ENCODE results near the gene LRPPRC. TPM values are rescaled to one million over a fixed set of nuclear protein-coding genes. Genes with fewer than 3 reads are reported as not detected.
"Not testable (repeated sequence)": the region's sequence is repeated elsewhere in the genome, so short reads cannot be mapped to it uniquely, and the experiment has no call there.

Gene LRPPRC
- total and polyA plus RNA-seq, 9 of the 15 experiments (the other 6 are each of a cell fraction or from before 2014, with no cell fraction given) = 41.5 to 214 (median 138) TPM

- no peak overlapping the region for H3K27ac ChIP-seq (ENCODE audit: extremely low read depth, low read depth, low read length)
- H3K4me1 ChIP-seq (replicated peaks in 1 of 2; ENCODE audit: control insufficient read depth in 2 of 2, insufficient read depth in 2 of 2, low read length in 2 of 2) = no peaks in the 10 kb centered on the region
- WGBS (ENCODE audit: insufficient coverage, low coverage, missing lambda C conversion rate) = 95% methylated on average over 2 of the region's 2 CpGs
- no peak overlapping the region for H3K4me3 ChIP-seq
- DNase-seq (ENCODE audit: extremely low read depth in 1 of 4, low spot score in 3 of 4) (no peak), FAIRE-seq (no peak), ATAC-seq (no peak)
- no peaks in the 10 kb centered on the region for H4K20me1 ChIP-seq (replicated peaks; ENCODE audit: control insufficient read depth, insufficient read depth, low read length)
- H3K9me3 ChIP-seq (replicated peaks; ENCODE audit: control insufficient read depth, insufficient read depth, low read depth, low read length) = no peaks in the 10 kb centered on the region
- H3K79me2 ChIP-seq (ENCODE audit: control insufficient read depth, insufficient read depth, low read length) = no peaks in the 10 kb centered on the region
- ChIA-PET POLR2A (interaction anchor here (1.3 kb wide), 1 partner anchor 10 kb away, joined by 5 read pairs; no protein-coding TSS in a partner anchor), CTCF (ENCODE audit: low intra/inter-chr PET ratio) (no interaction called here)
- BruUV-seq (replicated peaks) = no TSS peak
- H3K4me2 ChIP-seq (ENCODE audit: insufficient read depth, low read length) = no peak overlapping the region
- in situ Hi-C loops (cut with MboI) = no loop called here
- no peaks in the 10 kb centered on the region for H3K9me1 ChIP-seq (ENCODE audit: control insufficient read depth, insufficient read depth, low read length)
- H3K9ac ChIP-seq (ENCODE audit: insufficient read depth in 1 of 2, low read depth in 2 of 2, low read length in 2 of 2) = no peak overlapping the region
- H3K27me3 ChIP-seq (ENCODE audit: control insufficient read depth in 2 of 2, insufficient read depth in 2 of 2, low read length in 2 of 2) = no peaks in the 10 kb centered on the region
- peaks cover 97% of the 10 kb centered on the region for H3K36me3 ChIP-seq (ENCODE audit: control insufficient read depth, insufficient read depth, low read length)
- intact Hi-C loops (cut with micrococcal nuclease) = no loop called here
- no peak overlapping the region for H2AFZ ChIP-seq (ENCODE audit: low read depth, low read length)
- TF ChIP-seq MAFG (tag; conservative IDR thresholded peaks at IDR 0.05) (peak; percentile 29; the same call in 1 of the 2 replicates), HMGN3 (IDR thresholded peaks at IDR 0.05; ENCODE audit: borderline replicate concordance, extremely low read depth, insufficient read length, low read depth, low read length) (no peak), ZNF316 (IDR thresholded peaks at IDR 0.05) (peak; percentile 85), C11orf30 (IDR thresholded peaks at IDR 0.05; ENCODE audit: low read depth) (peak; percentile 55; the same call in 1 of the 2 replicates)
Observed at GRCh38 chr2:43924463-43924862, 71.3 kb downstream of the LRPPRC start.

GRCh38 chr2:43911136-43911790 is 84.5 kb downstream of the LRPPRC start:
- H3K79me2 ChIP-seq (ENCODE audit: control insufficient read depth, insufficient read depth, low read length); in situ Hi-C loops (cut with MboI); BruUV-seq (replicated peaks); H4K20me1 ChIP-seq (replicated peaks; ENCODE audit: control insufficient read depth, insufficient read depth, low read length); H3K9me3 ChIP-seq (replicated peaks; ENCODE audit: control insufficient read depth, insufficient read depth, low read depth, low read length); FAIRE-seq; CTCF ChIA-PET (ENCODE audit: low intra/inter-chr PET ratio); H2AFZ ChIP-seq (ENCODE audit: low read depth, low read length); H3K27ac ChIP-seq (ENCODE audit: extremely low read depth, low read depth, low read length); H3K9me1 ChIP-seq (ENCODE audit: control insufficient read depth, insufficient read depth, low read length); DNase-seq (ENCODE audit: extremely low read depth in 1 of 4, low spot score in 3 of 4); H3K27me3 ChIP-seq (ENCODE audit: control insufficient read depth in 2 of 2, insufficient read depth in 2 of 2, low read length in 2 of 2); H3K9ac ChIP-seq (ENCODE audit: insufficient read depth in 1 of 2, low read depth in 2 of 2, low read length in 2 of 2); H3K4me1 ChIP-seq (replicated peaks in 1 of 2; ENCODE audit: control insufficient read depth in 2 of 2, insufficient read depth in 2 of 2, low read length in 2 of 2); POLR2A ChIA-PET; H3K4me2 ChIP-seq (ENCODE audit: insufficient read depth, low read length); intact Hi-C loops (cut with micrococcal nuclease); ATAC-seq; H3K4me3 ChIP-seq; TF ChIP-seq CEBPG (CRISPR knock-in tag; IDR thresholded peaks at IDR 0.05): not testable (repeated sequence)
- 96% methylated on average over 5 of the region's 8 CpGs for WGBS (ENCODE audit: insufficient coverage, low coverage, missing lambda C conversion rate)
- peaks cover 92% of the 10 kb centered on the region for H3K36me3 ChIP-seq (ENCODE audit: control insufficient read depth, insufficient read depth, low read length)
- TF ChIP-seq IRF9 (tag; IDR thresholded peaks at IDR 0.05) (peak; percentile 63; the same call in 1 of the 2 replicates), CEBPB (tag; IDR thresholded peaks at IDR 0.05) (peak; percentile 90), CEBPG (tag; conservative IDR thresholded peaks at IDR 0.05 in 1 of 2, IDR thresholded peaks at IDR 0.05 in 1 of 2) (peak; percentile 36 to 89; a peak in 2 of 4 replicates)

All from K562 (cell line).